MCF 10A (cell line): ENCODE results near the gene MACROD1. TPM values are rescaled to one million over a fixed set of nuclear protein-coding genes. Genes with fewer than 3 reads are reported as not detected.

Experiments used
- BruUV-seq: library from RNA; stranded (reverse); fragments of 400-500 nt; replicated peaks from 2 replicates; lab custom pipeline; 2021; lab: Mats Ljungman, UMichigan
- CTCF ChIA-PET: fragments of 300-600 bp; sonication (Branson Sonifier 250); formaldehyde crosslinking; extraction: SDS; loops from one replicate; lab custom pipeline; 2021; ENCODE audit warnings: antibody characterized with exemption, inconsistent platforms; lab: Yijun Ruan, JAX
- POLR2A ChIA-PET: fragments of 300-600, 350-650 bp; sonication (Branson Sonifier 250); formaldehyde crosslinking; extraction: SDS; loops from one replicate; lab custom pipeline; 2020; ENCODE audit warnings: antibody characterized with exemption, inconsistent platforms; lab: Yijun Ruan, JAX
- DNase-seq: peaks from one replicate; pipeline ENCODE4 v3.0.0-alpha.2; 2018; ENCODE audit not compliant: unreplicated experiment
- H3K27ac Mint-ChIP-seq: one replicate; pipeline ENCODE4 v1.8.0; 2022; ENCODE audit warnings: mild to moderate bottlenecking, low read depth, mixed read lengths; ENCODE audit not compliant: unreplicated experiment
- H3K27me3 Mint-ChIP-seq: one replicate; pipeline ENCODE4 v1.8.0; 2022; ENCODE audit warnings: mixed read lengths; ENCODE audit not compliant: insufficient read depth, unreplicated experiment
- H3K36me3 Mint-ChIP-seq: one replicate; pipeline ENCODE4 v1.8.0; 2022; ENCODE audit warnings: mild to moderate bottlenecking, moderate library complexity, mixed read lengths; ENCODE audit not compliant: insufficient read depth, unreplicated experiment
- H3K4me1 Mint-ChIP-seq: one replicate; pipeline ENCODE4 v1.8.0; 2022; ENCODE audit warnings: mixed read lengths; ENCODE audit not compliant: insufficient read depth, unreplicated experiment
- H3K4me3 Mint-ChIP-seq: one replicate; pipeline ENCODE4 v1.8.0; 2022; ENCODE audit warnings: mild to moderate bottlenecking, moderate library complexity, mixed read lengths; ENCODE audit not compliant: unreplicated experiment
- H3K9me3 Mint-ChIP-seq: one replicate; pipeline ENCODE4 v1.8.0; 2022; ENCODE audit warnings: mixed read lengths; ENCODE audit not compliant: unreplicated experiment
- intact Hi-C: fragments of 100-400 bp; cut with micrococcal nuclease; formaldehyde crosslinking; loops from 2 replicates; pipeline ENCODE4 v1.14.1; 2022
- total RNA-seq: library from RNA; stranded (reverse); gene quantifications from 2 replicates; pipeline ENCODE4 v1.2.3, GENCODE V29; 2022
- TF ChIP-seq, protein P1 (sequence below): fragments of 200-600 bp; IDR thresholded peaks from one replicate; pipeline ENCODE4 v1.8.0; 2022; ENCODE audit warnings: antibody characterized with exemption, mild to moderate bottlenecking; ENCODE audit not compliant: unreplicated experiment

Gene MACROD1
- total RNA-seq, 1 experiment from 2014 or later: 15.1 TPM

DNA sequence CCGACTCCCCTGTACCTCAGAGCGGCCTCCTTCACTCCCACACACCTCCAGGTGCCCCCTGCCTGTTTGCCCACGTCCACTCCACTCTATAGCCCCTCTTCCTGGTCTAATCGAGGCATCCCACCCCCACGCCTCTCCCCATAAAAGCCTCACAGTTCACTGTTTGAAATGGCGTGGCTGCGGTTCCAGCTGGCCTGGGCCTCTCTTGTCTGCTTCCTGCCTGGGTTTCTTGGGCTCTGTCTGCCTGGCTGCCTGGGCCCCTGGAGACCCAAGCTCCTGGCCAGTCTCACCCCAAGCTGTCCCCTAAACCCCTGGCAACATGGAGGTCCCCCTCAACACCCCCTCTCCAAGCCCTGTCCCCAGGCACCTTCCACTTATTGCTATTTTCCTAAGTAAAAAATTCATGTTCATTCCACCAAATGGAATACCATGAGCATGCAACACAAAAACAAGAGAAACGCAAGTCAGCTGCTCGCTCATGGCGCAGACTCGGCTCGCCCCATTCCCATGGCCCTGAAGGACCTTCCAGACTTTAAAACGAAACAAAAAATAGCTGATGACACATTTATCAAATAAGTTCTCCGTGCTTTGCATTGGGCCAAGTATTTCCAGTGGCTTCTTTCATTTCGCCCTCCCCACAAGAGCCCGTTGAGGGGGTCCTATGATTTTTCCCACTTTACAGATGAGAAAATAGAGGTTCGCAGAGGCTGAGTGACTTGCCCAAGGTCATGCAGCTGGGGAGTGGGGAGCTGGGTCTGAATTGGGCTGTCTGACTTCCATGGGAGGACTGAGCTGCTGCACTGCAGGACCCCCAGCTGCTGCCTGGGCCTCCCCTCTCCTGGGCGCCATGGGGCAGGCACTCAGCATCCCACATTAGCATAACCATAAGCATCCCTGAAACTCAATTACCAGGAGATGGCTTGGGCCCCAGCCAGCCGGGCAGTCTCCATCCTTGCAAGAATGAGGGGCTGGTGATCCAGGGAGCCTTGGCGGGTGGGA is 141.9 kb downstream of the MACROD1 start:
- TF ChIP-seq, protein P1, sequence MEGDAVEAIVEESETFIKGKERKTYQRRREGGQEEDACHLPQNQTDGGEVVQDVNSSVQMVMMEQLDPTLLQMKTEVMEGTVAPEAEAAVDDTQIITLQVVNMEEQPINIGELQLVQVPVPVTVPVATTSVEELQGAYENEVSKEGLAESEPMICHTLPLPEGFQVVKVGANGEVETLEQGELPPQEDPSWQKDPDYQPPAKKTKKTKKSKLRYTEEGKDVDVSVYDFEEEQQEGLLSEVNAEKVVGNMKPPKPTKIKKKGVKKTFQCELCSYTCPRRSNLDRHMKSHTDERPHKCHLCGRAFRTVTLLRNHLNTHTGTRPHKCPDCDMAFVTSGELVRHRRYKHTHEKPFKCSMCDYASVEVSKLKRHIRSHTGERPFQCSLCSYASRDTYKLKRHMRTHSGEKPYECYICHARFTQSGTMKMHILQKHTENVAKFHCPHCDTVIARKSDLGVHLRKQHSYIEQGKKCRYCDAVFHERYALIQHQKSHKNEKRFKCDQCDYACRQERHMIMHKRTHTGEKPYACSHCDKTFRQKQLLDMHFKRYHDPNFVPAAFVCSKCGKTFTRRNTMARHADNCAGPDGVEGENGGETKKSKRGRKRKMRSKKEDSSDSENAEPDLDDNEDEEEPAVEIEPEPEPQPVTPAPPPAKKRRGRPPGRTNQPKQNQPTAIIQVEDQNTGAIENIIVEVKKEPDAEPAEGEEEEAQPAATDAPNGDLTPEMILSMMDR: no peak
- CTCF ChIA-PET: no interaction called here

DNA sequence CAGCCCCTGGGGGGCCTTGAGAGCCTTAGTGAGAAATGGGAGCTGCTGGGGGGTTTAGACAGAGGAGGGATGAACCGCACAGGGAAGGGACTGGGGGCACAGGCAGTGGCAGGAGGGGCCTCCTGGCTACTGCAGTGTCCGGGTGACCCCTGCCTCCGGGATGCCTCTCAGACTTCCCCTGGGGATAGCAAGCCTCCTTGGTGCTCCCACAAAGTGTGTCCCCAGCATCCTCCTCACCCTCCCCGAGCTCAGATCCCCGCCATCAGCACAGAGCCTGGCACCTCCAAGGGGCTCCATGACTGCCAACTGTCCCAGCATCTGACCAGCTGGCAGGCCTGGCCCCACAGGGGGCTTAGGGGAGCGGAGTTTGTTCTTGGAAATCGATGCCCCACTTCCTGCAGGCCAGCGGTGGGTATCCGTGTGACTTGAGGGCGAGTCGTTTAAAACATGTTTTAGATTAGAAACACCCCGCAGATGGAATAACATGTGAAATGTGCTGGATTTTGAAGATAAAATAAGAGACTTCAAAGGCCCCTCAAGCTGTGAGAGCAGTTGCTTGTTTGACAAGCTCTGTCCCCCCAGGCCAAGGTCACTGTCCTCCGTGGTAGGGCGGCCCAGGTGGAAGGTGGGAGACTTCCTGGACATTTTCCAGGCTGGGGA is 143.7 kb downstream of the MACROD1 start:
- TF ChIP-seq, protein P1: no peak
- no peak overlapping the region for H3K27ac Mint-ChIP-seq
- ChIA-PET CTCF (no interaction called here), POLR2A (no interaction called here)
- no peaks in the 10 kb centered on the region for H3K36me3 Mint-ChIP-seq
- H3K9me3 Mint-ChIP-seq: no peaks in the 10 kb centered on the region
- no peak for DNase-seq
- BruUV-seq: no TSS peak
- H3K27me3 Mint-ChIP-seq: peaks cover 10% of the 10 kb centered on the region
- H3K4me1 Mint-ChIP-seq: no peaks in the 10 kb centered on the region
- intact Hi-C loops: no loop called here
- H3K4me3 Mint-ChIP-seq: no peak overlapping the region

More for the DNA sequence above, 141.9 kb downstream of the MACROD1 start:
- POLR2A ChIA-PET: interaction anchor here (0.7 kb wide), 1 partner anchor 97 kb away, joined by 3 read pairs; no protein-coding TSS in a partner anchor
- Mint-ChIP-seq H3K27ac (no peak overlapping the region), H3K4me3 (no peak overlapping the region), H3K4me1 (no peaks in the 10 kb centered on the region), H3K27me3 (peaks cover 15% of the 10 kb centered on the region), H3K36me3 (no peaks in the 10 kb centered on the region), H3K9me3 (no peaks in the 10 kb centered on the region)
- intact Hi-C loops: no loop called here
- no peak for DNase-seq
- BruUV-seq: no TSS peak

DNA sequence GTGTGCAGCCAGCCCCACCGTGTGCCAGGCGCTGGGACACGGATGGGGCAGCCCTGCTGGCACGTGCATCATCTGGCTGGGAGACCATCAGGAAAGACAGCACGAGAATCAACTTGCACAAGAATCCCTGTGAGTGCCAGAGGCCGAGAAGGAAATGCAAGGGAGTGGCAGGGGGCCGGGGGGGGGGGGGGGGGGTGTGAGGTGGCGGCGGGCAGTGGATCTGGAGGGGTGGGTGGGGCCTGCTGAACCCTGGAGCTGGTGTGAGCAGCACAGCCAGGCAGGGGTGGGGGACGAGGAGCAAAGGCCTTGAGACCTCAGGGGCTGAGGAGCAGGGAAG is 144.2 kb downstream of the MACROD1 start:
- no TSS peak for BruUV-seq
- H3K4me1 Mint-ChIP-seq: no peaks in the 10 kb centered on the region
- H3K9me3 Mint-ChIP-seq: no peaks in the 10 kb centered on the region
- intact Hi-C loops: no loop called here
- no peak overlapping the region for H3K4me3 Mint-ChIP-seq
- no peaks in the 10 kb centered on the region for H3K36me3 Mint-ChIP-seq
- peaks cover 5% of the 10 kb centered on the region for H3K27me3 Mint-ChIP-seq
- CTCF ChIA-PET: no interaction called here
- H3K27ac Mint-ChIP-seq: no peak overlapping the region
- no peak for DNase-seq
- POLR2A ChIA-PET: no interaction called here
- TF ChIP-seq, protein P1: no peak
